HG03066 (cell line): ENCODE measurements around the gene ERO1B.
"Not testable (repeated sequence)": the region's sequence is repeated elsewhere in the genome, so short reads cannot be mapped to it uniquely, and the experiment has no call there.

ENCODE experiments used
- ATAC-seq: cut with Tn5 transposase; IDR thresholded peaks from one replicate; pipeline ENCODE4 v1.9.1; 2021; ENCODE audit warnings: low read depth; ENCODE audit not compliant: unreplicated experiment

The ERO1B gene, protein sequence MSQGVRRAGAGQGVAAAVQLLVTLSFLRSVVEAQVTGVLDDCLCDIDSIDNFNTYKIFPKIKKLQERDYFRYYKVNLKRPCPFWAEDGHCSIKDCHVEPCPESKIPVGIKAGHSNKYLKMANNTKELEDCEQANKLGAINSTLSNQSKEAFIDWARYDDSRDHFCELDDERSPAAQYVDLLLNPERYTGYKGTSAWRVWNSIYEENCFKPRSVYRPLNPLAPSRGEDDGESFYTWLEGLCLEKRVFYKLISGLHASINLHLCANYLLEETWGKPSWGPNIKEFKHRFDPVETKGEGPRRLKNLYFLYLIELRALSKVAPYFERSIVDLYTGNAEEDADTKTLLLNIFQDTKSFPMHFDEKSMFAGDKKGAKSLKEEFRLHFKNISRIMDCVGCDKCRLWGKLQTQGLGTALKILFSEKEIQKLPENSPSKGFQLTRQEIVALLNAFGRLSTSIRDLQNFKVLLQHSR

DNA sequence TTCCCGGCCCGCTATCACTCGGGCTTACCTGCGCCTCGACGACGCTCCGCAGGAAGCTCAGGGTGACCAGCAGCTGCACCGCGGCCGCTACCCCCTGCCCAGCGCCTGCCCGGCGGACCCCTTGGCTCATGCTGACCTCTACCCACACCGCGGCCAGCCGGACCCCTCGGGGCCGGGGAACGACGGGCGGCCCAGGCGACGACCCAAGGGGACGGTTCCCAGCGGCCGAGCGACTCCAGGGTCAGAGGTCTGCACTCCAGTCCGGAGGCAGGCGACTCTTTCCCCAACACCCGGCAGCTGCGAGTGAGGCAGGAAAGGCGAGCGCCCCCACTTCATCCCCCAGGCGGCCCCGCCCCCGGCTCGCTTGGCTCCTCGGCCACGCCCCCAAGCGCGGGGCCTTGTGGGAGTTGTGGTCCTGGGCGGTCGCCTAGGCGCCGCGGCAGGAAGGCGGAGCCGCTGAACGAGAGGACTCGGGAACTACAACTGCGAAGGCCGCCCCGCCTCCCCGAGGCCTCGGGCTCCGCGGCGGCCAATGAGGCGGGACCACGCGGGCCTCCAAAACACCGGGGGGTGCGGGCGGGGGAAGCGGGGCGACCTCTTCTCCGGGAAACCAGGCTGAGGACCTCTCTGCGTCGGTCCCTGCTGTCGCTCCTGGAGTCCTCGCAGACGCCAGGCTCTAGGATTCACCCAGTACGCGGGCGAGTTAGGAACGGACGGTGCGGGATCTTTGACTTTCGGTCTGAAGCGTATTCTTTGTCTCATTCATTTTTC, at the start of gene ERO1B:
Gene ERO1B (minus strand): TSS at position 305 of the 771 bp plus-strand sequence. CDS start 175 bp downstream, at position 130.
- ATAC-seq = peak; percentile 73

DNA sequence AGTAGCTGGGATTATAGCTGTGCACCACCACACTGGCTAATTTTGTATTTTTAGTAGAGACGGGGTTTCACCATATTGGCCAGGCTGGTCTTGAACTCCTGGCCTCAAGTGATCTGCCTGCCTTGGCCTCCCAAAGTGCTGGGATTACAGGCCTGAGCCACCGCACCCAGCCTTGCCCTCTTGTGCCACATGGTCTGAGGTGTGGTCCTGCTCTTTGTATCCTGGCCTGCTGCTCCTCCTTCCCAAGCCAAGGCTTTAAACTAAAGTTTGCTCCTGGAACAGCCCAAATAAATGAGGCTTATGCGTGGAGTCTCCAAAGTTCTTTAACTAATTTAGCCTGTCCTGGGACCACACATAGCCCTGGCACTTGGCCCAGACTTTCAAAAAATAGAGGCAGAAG, 49.7 kb upstream of the ERO1B start:
- ATAC-seq = not testable (repeated sequence)

DNA sequence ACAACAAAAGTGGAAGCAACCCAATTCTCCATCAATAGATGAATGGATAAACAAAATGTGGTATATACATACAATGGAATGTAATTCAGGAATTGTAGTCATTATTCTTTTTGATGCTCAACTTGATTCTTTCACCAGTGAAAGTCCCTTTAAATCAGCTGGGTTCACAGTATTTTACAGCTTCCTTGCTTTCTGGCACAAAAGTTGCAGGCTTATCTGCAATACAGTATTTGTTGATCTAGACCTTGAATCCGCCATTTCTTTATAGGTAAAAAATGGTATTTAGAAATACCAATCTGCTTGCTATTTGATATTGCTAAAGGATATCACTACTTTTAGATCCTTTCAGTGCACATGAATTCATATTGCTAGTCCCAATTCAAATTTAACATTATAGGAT, 44.7 kb upstream of the ERO1B start:
- no peak for ATAC-seq

DNA sequence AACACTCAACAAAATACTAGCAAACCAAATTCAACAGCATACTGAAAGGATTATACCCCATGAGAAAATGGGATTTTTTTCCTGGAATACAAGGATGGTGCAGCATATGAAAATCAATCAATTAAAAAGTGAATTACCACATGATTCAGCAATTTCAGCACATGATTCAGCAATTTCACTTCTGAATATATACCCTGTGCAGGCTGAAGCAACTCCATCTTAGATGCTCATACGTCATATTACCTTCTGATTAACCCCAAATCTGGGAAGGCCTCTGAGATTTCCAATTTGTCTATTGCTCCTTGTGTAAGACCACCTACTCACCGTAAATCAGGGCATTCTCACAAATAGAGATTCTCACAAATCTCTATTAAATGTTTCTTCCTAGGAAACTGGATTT, 43.8 kb upstream of the ERO1B start:
- ATAC-seq = no peak

DNA sequence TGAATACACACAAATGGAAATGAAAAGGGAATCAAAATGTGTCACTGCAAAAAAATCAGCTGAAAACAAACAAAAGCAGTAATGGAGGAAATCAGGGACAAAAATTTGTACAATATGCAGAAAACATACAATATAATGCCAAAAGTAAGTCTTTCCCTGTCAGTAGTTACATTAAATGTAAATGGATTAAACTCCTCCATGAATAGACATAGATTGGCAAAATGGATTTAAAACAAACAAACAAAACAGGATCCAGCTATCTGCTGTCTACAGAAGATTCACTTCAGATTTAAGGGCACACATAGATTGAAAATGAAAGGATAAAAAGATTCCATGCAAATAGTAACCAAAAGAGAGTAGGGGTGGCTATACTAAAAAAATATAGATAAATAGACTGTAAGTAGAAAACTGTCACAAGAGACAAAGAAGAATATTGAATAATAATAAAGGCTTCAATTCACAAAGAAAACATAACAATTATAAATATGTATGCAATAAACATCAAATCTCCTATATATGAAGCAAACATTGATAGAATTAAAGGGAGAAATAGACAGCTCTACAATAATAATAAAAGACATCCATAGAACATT, 42.2 kb upstream of the ERO1B start:
- ATAC-seq = no peak

DNA sequence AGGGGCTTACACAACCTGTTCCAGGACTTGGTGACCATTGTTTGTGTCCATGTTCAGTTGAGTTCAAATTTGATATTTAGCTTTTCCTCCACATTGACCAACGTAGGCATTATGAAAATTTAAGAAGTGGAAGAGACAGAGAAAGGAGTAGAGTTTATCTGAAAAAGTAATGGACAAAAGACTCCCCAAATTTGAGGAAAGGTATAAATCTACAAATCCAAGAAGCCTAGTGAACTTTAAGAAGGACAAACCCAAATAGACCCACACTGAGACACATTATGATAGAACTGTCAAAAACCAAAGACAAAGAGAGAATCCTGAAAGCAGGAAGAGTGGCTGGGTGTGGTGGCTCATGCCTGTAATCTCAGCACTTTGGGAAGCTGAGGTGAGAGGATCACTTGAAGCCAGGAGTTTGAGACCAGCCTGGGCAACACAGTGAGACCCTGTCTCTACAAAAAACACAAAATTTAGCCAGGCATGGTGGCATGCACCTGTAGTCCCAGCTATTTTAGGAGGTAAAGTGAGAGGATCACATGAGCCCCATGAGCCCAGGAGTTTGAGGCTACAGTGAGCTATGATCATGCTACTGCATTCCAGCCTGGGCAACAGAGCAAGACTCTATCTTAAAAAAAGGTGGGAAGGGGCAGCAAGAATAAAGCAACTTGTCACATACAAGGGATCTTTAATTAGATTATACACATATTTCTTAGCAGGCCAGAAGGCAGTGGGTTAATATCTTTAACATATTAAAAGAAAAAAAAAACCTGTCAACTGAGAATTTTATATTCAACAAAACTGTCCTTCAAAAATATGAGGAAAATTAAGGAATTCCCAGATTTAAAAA, 41.0 kb upstream of the ERO1B start:
- no peak for ATAC-seq

DNA sequence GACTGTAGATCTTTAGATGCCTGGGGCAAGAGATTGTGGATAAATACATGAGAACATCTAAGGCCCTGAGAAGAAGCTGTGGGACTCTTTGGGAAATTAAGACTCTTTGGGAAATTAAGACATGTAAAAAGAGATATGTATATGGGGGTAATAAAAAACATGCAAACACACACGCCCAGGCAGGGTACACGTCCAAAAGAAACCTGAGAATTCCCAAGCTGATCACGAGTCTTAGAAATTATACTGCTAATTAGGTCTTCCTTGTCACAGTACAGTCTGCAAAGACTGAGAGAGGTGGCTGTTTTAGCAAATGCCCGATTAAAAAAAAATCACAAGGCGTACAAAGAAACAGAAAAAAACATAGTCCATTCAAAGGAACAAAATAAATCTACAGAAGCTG, 39.3 kb upstream of the ERO1B start:
- no peak for ATAC-seq

DNA sequence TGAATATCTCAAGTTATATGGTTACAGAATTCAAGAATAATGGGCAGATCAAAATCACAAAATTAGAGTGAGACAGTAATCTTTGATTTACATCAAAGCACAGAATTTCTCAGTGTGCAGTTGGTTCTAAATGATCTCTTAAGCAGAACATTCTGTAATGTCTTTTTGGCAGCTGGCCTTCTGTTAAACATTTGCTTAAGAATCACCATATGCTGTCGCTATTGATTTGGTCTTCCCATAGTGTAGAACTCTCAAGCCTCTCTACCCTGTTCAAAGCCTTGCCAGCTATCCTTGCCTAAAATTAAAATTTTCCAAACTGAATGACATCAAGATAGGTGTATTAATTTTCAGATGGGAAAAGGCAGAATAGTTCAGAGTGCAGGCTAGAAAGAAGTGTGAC, 38.9 kb upstream of the ERO1B start:
- no peak for ATAC-seq

DNA sequence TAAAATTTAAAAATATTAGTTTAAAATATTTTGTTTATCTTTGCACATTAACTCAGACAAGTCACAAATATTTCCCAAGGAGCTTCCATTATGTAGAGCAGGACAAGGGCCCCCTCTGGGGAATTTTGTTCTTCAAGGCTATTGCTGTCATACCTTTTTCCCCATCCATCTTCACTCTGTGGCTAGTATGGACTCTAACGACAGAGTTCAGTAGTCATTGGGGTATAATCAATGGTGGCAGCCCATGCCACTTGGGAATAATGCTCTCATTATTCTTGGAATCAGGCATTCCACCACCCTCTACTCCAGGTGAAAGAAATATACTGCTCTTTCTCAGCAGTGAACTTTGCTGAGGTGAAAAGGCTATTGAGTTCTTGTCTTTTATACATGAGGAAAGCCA, 38.5 kb upstream of the ERO1B start:
- ATAC-seq = no peak

DNA sequence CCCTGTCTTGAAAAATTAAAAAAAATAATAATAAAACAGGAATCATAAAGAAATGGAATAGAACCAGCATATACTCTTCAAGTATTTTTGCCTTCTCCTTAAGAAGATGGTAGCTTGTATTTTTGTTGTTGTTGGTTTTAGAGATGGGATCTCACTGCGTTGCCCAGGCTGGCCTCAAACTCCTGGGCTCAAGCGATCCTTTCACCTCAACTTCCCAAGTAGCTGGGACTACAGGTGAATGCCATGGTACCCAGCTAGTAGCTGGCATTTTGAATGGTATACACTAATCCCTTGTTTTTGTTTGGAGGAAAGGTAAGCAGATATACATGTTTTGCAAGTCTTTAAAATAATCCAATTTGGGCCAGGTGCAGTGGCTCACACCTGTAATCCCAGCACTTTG, 34.7 kb upstream of the ERO1B start:
- no peak for ATAC-seq

DNA sequence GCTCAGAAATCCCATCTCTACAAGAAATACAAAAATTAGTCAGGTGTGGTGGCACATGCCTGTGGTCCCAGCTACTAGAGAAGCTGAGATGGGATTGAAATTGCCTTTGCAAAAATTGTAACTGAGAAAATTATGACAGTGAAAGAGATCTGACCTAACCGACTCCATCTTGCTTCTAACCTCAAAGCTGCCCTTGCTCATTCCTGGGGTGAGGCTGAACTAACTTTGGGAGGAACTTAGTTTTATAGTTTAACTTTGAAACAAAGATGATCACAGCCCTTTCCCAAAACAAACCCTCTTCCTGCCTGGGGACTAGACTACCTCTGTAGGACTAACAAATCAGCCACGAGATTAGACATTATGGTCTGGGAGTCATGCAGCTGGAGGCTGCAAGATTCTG, 33.8 kb upstream of the ERO1B start:
- ATAC-seq = no peak

DNA sequence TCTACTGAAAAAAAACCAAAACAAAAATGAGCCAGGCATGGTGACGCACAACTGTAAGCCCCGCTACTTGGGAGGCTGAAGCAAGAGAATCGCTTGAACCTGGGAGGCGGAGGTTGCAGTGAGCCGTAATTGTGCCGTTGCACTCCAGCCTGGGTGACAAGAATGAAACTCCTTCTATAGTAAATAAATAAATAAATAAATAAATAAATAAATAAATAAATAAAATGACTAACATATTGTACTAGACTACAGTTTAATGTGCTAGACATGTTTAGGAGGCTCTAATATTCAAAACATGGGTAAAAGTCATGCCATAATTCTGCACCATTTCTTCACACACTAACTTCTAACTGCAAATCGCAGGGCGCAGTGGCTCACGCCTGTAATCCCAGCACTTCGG, 33.3 kb upstream of the ERO1B start:
- ATAC-seq = no peak

DNA sequence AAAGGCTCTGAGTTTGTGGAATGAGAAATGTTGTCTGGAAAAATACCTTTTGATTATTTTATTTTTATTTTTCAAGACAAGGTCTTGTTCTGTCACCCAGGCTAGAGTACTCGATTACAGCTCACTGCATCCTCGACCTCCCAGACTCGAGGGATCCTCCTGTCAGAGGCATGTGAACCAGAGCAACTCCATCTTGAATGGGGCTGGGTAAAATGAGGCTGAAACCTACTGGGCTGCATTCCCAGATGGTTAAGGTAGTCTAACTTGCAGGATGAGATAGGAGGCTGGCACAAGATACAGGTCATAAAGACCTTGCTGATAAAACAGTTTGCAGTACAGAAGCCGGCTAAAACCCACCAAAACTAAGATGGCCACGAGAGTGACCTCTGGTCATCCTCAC, 32.3 kb upstream of the ERO1B start:
- not testable (repeated sequence) for ATAC-seq

DNA sequence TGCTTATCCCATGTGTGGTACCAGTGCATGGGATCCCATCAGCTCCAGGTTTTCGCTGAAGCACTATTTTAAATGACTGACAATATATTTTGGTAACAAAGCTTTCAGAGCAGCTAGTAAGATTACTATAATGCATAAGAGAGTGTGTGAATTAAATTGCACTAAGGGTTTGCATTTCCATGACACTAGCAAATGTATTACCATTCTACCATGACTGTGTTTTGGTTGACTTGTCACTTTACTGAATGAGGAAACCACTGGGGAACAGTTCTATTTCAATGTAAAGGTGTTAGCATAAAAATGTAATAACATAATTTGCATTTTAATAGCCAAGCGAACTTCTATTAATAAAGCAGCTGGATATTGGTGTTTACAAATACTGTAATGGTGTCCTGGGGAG, 31.7 kb upstream of the ERO1B start:
- ATAC-seq = no peak

DNA sequence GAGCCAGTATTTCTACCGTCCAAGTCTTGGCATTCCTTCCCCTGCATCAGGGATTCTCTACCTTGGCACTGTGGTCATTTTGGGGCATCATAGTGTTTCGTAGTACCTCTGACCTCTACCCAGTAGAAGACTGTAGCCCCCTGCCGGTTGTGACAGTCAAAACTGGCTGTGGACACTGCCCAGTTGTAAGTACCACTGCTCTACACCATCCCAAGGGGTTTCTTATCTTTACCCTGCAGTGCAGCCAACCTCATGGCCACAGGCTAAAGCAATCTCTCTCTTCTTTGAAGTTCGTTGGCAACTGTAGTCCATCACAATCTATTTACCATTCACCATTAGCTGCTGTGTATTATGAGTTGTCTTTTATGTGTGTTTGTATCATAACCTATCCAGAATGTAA, 29.3 kb upstream of the ERO1B start:
- no peak for ATAC-seq

DNA sequence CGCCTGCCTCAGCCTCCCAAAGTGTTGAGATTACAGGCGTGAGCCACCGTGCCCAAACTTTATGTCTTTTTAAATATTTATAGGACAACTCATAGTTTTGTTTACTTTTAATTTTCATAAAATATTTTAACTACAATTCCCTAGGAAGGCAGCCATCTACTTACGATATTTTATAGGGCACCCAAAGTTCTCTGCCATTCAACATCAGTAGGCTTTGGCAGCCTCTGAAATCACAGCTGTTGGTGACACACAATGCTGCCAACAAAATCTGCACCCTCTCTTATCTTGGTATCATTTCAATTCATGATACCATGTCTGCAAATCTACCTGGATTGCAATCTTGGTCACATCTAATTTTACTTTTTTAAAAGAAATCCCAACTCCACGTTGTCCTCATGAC, 27.1 kb upstream of the ERO1B start:
- no peak for ATAC-seq

DNA sequence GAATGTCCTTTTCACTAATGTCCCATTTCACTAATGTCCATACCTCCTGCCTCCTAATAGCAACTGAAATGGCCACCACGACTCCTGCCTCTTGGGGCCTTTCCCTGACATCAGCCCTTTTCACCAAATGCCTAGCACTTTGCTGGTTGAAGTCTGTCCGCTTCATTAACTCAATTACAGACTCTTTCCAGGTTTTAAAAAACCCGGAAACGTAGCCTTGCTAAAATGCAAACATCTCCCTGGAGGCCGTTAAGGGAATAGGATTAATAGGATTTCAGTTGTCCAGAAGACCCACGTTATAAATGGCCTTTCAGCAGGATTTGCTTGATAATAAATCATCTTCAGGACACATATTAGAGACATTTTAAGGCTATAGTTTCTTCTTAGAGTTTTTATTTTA, 25.7 kb upstream of the ERO1B start:
- no peak for ATAC-seq

DNA sequence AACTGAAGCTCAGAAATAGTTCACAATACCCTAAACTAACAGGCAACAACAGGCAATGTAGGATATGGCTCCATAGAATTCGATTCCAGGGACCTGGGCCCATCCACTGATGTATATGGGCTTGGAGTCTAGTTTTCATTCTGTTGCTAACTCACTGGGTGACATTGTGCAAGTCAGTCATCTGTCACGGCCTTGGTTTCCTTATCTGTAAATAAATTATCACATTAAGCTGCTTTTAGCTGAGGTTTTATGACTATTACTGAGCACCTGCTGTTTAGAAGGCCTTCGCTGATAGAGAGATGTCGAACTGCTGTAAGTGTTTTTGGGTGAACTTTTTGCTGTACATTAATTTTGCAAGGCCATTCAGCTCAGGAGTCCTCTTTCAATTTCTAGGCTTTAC, 22.9 kb upstream of the ERO1B start:
- no peak for ATAC-seq

DNA sequence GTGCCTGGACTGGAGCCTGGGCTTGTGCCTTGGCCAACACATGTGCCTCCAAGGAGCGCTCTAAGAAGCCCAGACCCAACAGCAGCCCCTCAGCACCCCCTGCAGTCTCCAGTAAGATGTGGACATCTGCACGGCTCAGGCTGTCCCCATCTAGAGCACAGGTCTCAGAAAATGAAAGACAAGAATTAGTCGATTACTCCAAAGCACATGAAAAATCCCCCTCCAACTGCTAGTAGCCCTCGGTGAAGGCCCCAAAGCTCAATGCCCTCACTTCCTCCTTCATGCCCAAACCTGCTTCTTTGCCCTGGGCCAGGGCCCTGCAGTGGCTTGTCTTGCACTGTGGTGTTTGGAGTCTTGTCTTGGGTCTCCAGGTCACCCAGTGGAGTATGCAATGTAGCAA, 21.9 kb upstream of the ERO1B start:
- peak; percentile 75 for ATAC-seq

DNA sequence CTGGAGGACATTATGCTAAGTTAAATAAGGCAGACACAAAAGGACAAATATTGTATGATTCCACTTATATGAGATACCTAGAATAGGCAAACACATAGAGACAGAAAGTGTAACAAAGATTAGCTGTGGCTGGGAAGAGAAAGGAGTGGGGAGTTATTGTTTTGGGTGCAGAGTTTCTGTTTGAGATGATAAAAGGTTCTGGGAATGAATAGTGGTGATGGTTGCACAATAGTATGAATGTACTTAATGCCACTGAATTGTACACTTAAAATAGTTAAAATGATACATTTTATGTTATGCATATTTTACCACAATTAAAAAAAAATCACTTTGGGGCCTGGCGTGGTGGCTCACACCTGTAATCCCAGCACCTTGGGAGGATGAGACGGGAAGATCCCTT, 21.2 kb upstream of the ERO1B start:
- no peak for ATAC-seq

DNA sequence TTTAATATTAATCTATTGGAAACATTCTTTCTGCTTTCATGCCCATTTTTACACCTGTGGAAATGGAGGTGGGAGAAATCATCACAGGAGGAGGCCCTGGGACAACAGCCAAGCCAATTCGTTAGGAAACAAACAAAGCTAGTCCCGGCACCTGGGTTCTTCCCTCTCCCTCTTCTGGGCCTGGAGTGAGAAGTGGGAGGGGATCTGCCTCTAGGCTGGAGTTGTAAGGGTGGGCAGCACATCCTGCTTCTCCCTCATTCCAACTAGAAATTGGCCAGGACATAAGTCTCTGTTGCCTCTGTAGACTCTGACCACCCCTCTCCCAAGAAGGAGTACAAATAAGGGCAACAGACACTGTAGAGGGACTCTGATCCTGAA, 20.2 kb upstream of the ERO1B start:
- no peak for ATAC-seq
